ENCODE results near the gene COL23A1.
"Not testable (repeated sequence)": the region's sequence is repeated elsewhere in the genome, so short reads cannot be mapped to it uniquely, and the experiment has no call there.

Gene COL23A1

DNA sequence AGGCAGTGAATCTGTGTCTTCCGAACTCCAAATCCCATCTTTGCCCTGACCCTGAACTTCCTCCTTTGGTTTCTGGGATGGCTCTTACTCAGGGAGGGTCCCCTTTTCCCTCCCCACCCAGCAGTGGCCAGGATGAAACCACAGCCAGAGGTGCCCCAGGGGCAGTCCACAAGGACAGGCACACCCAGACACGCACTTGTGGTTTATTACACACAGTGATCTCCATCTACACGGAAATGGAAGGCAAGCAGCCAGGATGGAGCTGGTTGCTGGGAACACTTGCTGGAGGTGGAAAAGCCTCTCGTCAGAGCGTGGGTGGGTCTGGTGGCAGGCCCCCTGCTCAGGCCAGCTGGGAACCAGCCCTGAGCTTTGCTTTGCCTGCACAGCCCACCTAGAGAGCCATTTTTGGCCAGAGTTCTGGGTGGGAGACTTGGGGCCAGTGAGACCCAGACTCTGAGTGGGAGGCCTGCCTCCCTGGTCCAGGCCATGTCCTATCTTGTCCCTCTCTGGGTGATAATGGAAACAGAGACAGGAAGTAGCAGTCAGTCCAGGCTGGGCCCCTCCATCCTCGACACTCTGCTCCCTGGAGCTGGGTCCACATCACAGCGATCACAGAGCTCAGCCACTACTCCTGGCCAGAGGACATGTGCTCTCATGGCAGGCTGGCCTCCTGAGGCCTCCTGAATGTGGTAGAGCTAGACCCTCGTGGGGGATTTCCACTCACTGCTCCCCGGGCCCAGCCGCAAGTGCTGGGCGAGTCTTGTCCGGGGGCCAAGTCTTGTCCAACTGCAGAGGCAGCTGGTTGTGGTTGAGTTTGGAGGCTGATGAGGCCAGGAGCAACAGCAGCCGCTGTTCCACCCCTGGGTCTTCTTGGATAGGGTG is 352.5 kb downstream of the COL23A1 start:
- DNase-seq (ENCODE audit: low read depth) = no peak

DNA sequence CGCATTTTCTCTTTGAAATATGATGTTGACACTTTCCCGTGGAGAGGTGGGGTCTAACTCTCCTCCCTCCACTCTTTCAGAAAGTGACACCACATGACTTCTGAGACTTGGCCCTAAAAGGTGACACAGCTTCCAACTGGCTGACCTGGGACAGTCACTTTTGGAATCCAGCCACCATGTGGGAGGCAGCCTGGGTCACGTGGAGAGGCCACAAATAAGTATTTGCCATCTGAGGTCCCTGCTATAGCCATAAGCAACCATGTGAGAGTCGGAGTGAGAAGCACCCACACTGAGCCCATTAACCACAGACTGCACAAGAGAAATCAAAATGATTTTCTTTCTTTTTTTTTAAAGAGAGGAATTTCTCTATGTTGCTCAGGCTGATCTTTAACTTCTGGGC is 353.5 kb downstream of the COL23A1 start:
- no peak for DNase-seq (ENCODE audit: low read depth)

DNA sequence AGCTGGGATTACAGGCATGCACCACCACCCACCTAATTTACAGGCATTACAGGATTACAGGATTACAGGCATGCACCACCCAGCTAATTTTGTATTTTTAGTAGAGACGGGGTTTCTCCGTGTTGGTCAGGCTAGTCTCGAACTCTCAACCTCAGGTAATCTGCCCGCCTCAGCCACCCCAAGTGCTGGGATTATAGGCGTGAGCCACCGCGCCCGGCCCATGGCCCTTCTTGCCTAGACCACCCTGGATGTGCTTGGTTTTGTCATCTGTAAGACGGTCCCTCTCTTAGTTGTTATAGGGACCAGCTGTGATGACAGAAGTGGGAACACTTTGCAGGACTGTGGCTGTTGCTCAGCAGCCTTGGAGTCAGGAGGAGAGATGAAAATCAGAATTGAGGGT is 354.1 kb downstream of the COL23A1 start:
- DNase-seq (ENCODE audit: low read depth) = no peak

- DNase-seq (ENCODE audit: low read depth) = no peak
These were observed 354.6 kb downstream of the COL23A1 start for GRCh38 chr5:178235588-178235974.

- no peak for DNase-seq (ENCODE audit: low read depth)
These were observed 355.2 kb downstream of the COL23A1 start for GRCh38 chr5:178234750-178235587.

DNA sequence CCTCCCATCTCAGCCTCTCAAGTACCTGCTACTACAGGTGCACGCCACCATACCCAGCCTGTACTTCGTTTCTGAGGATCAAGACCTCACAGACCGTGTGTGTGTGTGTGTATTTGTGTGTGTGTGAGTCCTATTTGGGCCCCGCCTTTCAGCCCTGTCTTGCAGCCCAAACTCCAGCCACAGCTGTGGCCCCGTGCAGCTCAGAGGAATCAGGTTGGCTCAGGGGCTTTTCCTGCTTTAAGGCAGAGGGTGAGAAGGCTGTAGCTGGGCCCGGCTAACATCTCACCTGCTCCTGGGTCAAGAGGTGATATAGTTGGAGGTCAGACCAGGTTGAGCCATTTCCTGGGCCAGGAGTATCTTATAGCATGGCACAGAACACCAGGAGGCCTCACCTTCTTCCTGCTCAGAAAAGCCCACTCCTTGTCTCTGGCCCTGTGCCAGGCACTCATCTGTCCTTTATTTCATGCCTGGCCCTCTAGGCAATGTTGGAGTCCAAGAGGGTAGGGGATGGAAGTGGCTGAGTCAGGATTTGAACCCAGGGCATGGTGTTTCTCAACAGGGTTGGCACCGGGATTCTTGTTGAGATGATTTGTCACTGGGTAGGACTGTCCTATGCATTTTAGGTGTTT is 356.0 kb downstream of the COL23A1 start:
- no peak for DNase-seq (ENCODE audit: low read depth)

GRCh38 chr5:178232920-178233429 is 357.2 kb downstream of the COL23A1 start:
- no peak for DNase-seq (ENCODE audit: low read depth)

GRCh38 chr5:178232124-178232919 is 357.9 kb downstream of the COL23A1 start, which contains the start of gene PHYKPL:
Gene PHYKPL (minus strand): TSS chr5:178232802. CDS start chr5:178232550, 252 bp downstream.
- no peak for DNase-seq (ENCODE audit: low read depth)

- no peak for DNase-seq (ENCODE audit: low read depth)
These were observed 358.6 kb downstream of the COL23A1 start for GRCh38 chr5:178231539-178232123.

GRCh38 chr5:178230879-178231538 is 359.2 kb downstream of the COL23A1 start:
- DNase-seq (ENCODE audit: low read depth) = peak; percentile 61

- DNase-seq (ENCODE audit: low read depth) = no peak
These were observed 360.3 kb downstream of the COL23A1 start for GRCh38 chr5:178229861-178230260.

GRCh38 chr5:178229111-178229510 is 361.1 kb downstream of the COL23A1 start:
- not testable (repeated sequence) for DNase-seq (ENCODE audit: low read depth)

- DNase-seq (ENCODE audit: low read depth) = no peak
These were observed 361.6 kb downstream of the COL23A1 start for GRCh38 chr5:178228609-178229008.

DNA sequence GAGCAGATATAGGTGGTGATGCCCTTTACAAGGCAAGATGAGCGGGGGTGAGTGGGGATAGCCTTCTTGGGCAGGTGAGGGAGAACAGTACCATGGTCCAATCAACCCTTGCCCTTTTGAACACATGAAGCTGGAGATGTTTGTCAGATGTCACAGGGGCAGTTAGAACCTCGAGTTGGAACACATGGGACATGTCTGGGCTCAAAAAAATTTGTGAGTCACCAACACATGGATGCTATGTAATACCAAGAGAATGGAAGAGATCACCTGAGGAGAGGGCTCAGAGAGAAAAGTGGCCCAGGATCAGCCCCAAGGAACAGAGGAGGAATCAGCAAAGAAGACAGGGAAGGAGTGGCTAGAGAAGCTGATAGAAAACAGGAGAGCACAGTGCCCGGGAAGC is 362.3 kb downstream of the COL23A1 start:
- DNase-seq (ENCODE audit: low read depth) = no peak

DNA sequence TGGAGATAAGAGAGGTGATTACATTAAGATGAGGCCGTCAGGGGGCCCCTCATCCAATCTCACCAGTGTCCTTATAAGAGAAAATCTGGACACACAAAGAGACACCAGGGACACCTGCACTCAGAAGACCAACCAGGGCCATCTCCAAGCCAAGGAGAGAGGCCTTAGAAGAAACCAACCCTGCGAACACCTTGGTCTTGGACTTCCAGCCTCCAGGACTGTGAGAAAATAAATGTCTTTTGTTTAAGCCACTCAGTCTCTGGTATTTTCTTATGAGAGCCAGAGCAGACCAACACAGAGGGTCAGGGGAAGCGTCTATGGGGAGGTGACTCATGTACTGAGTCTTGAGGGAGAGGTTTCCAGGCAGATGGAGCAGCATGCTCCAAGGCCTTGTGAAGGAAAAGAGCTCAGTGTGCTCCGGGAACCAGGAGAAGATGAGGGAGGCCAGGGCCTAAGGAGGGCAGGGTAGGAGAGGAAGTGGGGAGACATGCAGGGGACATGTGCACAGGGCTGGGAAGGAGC is 363.0 kb downstream of the COL23A1 start:
- no peak for DNase-seq (ENCODE audit: low read depth)

DNA sequence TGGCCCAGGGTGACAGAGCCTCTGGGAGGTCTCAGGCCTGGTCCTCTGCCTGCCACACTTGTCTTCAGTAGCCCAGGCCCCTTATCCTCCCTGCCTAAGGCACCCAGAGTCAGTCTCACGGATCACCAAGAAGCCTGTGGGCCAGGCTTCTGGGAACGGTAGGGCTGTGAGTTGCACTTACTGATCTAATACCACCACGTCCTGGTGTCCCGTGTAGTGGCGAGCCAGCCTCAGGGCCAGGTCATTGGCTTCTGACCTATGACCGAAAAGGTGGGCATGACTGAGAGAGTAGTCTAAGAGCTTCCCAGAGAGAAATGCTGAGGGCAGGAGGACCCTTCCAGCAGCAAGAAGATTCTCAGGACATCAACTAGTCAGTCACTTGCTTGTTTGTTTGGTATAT is 365.0 kb downstream of the COL23A1 start:
- DNase-seq (ENCODE audit: low read depth) = no peak

DNA sequence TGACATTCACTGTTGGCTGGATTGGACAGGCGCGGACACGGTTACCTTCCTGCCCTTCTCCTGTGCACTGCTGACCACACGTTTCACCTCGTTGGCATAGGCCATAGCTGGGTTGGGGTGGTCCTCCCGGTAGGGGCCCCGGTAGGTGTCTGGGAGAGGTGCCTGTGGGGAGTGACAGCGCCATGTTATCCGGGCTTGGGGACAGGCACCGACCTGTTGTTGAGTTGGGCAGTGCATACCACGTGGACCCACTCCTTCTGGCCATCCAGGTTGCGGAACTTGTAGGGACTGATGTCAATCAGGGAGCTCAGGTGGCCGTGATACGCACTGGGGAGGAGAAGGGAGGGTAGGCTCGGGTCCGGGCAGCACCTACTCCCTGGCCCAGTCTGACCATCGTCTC is 365.8 kb downstream of the COL23A1 start:
- DNase-seq (ENCODE audit: low read depth) = no peak

DNA sequence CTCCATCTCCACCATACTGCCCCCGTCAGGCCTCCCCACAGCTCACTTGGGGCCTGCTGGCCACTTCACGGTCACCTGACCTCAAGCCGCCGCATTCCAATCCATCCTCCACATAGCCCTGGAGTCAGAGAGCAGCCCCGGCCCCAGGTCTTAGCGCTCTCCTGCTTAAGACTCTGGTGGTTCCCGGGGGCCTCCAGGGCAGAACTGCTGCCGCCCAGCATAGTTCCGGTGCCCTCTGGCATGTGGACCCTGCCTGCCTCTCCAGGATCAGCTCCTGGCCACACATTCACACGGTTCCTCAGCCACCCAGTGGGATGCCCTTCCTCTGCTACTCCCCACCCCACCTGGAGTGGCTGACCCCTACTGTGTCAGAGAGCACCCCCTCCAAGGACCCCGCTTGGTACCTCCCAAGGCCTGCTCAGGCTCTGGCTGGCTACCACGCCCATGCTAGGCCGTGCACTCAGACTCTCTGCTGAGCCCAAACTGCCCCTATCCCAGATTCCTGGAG is 366.3 kb downstream of the COL23A1 start:
- no peak for DNase-seq (ENCODE audit: low read depth)

DNA sequence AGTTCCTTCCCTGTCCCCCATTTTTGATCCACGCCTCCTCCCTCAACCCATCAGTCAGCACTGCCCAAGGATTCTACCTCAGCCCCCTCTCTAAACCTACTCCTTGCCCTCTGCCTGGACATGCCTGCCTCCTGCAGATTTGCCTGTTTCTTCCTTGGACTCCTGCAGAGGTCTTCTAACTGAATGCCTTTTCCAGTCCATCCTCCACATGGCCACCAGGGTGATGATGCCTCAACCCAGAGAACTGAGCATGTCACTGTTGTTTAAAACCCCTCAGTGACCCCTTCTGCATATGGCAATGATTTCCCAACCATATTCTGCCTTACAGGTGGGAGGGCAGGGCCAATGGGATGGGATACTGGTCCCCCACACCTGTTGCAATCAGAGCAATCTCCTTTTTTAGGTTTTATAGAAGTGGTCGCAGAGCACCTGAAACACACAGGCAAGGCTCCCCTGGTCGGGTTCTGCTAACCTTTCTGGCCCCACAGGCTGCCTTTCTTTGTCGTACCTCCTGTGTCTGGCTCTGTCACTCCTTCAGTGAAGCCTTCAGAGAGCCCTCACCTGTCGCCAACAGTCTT is 366.9 kb downstream of the COL23A1 start:
- DNase-seq (ENCODE audit: low read depth) = no peak

GRCh38 chr5:178222292-178222691 is 367.9 kb downstream of the COL23A1 start:
- DNase-seq (ENCODE audit: low read depth) = no peak

Measured in GM04503 (cell line).